ENCODE measurements around the gene SBNO2. TPM values are rescaled to one million over a fixed set of nuclear protein-coding genes. Genes with fewer than 3 reads are reported as not detected.

Gene SBNO2
- total and polyA plus RNA-seq, 2 donors (not counting 3 experiments of a cell fraction or from before 2014, with no cell fraction given): 31.4 to 65.7 TPM

- Histone ChIP-seq H3K79me2 (ENCODE audit: control insufficient read depth, insufficient read depth, low read length) (peaks cover 51% of the 10 kb centered on the region), H3K4me3 (replicated peaks in 1 of 3; ENCODE audit: insufficient read depth in 1 of 3, low read depth in 1 of 3, low read length in 3 of 3) (peak overlapping the region; percentile 64 to 81 (median 79)), H3K9me1 (replicated peaks; ENCODE audit: control insufficient read depth, extremely low read depth, insufficient read depth, low read length) (no peaks in the 10 kb centered on the region), H3K9ac (replicated peaks; ENCODE audit: extremely low read depth, insufficient read depth, low read length) (peak overlapping the region; percentile 96), H4K20me1 (replicated peaks; ENCODE audit: control insufficient read depth, extremely low read depth, insufficient read depth, low read length) (no peaks in the 10 kb centered on the region), H3K36me3 (ENCODE audit: control insufficient read depth in 2 of 2, extremely low read depth in 1 of 2, insufficient read depth in 2 of 2, low read length in 2 of 2) (peaks cover 0 to 10% of the 10 kb centered on the region in 2 experiments), H3K9me3 (replicated peaks; ENCODE audit: control insufficient read depth, insufficient read depth, low read length) (no peaks in the 10 kb centered on the region), H3K4me2 (ENCODE audit: insufficient read depth, low read length) (peak overlapping the region; percentile 85), H3K4me1 (ENCODE audit: control insufficient read depth, extremely low read depth, insufficient read depth, low read length) (peaks cover 29% of the 10 kb centered on the region), H2AFZ (ENCODE audit: low read depth, low read length) (no peak overlapping the region), H3K27ac (ENCODE audit: insufficient read depth, low read depth, low read length) (peak overlapping the region; percentile 92), H3K27me3 (ENCODE audit: control insufficient read depth in 2 of 2, insufficient read depth in 2 of 2, low read length in 2 of 2) (no peaks in the 10 kb centered on the region)
- CTCF ChIA-PET: interaction anchor here (0.6 to 2.0 kb wide), 13 partner anchors 12 to 712 kb away, joined by 3 to 20 read pairs (median 3); no protein-coding TSS in a partner anchor
- peak; percentile 44 for DNase-seq (ENCODE audit: low read depth, low spot score)
- no TSS peak for BruUV-seq (replicated peaks)
- peak; percentile 56 for FAIRE-seq
- intact Hi-C loops (cut with micrococcal nuclease) (loop anchor here (2.0 kb wide), 1 partner anchor 42 kb away; no protein-coding TSS in a partner anchor), dilution Hi-C loops (cut with MboI; ENCODE audit: extremely low pct_ligation_motif_present, low sequenced_read_pairs) (no loop called here)
- POLR2A ChIA-PET: interaction anchor here (0.6 to 1.0 kb wide), 2 partner anchors 60 to 138 kb away, joined by 3 read pairs; partner anchors contain the start of gene CIRBP
- TF ChIP-seq MAX (IDR thresholded peaks at IDR 0.05; ENCODE audit: insufficient read depth, insufficient read length) (no peak), JUN (IDR thresholded peaks at IDR 0.05; ENCODE audit: borderline replicate concordance, insufficient read depth, insufficient read length, low read depth) (no peak), CTCF (IDR thresholded peaks at IDR 0.05; ENCODE audit: extremely low read depth in 1 of 2, insufficient read depth in 1 of 2, low read depth in 1 of 2, low read length in 2 of 2) (no peak), GATA2 (IDR thresholded peaks at IDR 0.05; ENCODE audit: insufficient read depth, insufficient read length, low read depth, low read length) (no peak), POLR2A (IDR thresholded peaks at IDR 0.05; ENCODE audit: low read depth, low read length) (no peak), EZH2 (IDR thresholded peaks at IDR 0.05; ENCODE audit: borderline replicate concordance, low read depth, low read length, severe bottlenecking) (no peak), FOS (IDR thresholded peaks at IDR 0.05; ENCODE audit: borderline replicate concordance, insufficient read depth, low read length) (no peak), MYC (IDR thresholded peaks at IDR 0.05; ENCODE audit: low read depth, low read length) (no peak), POLR2AphosphoS5 (IDR thresholded peaks at IDR 0.05; ENCODE audit: insufficient read depth, low read depth, low read length) (no peak)
Measured at GRCh38 chr19:1130771-1131717, 43.0 kb downstream of the SBNO2 start.

All from endothelial cell of umbilical vein (primary cell).